ENCODE data around the gene ARL13A. TPM values are rescaled to one million over a fixed set of nuclear protein-coding genes. Genes with fewer than 3 reads are reported as not detected.

ARL13A gene
- total RNA-seq, 1 donor from 2014 or later = not detected

DNA sequence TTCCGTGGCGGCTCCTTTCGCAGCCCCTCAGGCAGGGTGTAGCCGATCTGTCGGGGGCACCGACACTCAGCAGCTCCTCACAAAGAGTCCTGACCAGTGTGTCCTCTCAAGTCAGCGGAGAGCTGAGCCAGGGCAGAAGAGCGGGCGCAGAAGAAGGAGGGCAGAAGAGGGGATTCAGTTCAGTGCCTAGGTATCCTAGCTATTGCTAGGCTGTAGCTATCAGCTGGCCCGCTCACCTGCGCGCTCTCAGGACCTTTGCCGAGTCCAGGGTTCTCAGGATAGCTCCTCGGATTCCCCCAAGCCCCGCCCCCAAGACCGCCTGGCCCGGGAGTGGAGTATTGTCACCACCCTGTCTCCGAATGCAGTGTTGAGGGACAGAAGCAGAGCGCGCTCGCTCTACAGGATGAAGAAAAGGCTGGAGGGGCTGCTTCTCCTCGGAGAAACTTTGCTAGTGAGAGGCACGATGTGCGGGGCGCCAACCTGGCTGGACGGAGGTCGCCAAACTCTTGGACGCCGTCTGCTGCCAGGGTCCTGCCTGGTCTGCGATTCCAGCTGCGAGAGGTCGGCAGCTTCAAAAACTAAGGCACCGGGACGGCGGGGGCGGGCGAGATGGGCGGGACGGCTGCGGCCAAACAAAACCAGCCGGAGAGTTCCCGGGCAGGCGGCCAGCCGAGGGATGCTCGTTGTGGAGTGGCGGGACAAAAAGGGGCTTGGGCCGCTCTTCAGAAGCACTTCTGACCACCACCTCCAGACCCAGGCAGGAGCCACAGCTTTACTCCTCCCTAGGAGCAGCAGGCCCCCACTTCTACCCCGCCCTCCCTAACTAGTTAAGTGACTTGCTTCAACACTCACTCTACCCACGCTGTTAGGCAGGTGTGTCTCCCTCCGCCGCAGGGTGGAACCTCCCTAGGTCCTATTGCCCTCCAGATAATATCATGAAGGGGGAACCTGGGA is 40.6 kb upstream of the ARL13A start, which contains the start of gene XKRX:
TSS of gene XKRX (minus strand) at position 258 of the 954 bp plus-strand sequence. CDS start 613 bp downstream, outside the sequence.
- Histone ChIP-seq H3K79me2 (ENCODE audit: insufficient read depth, low read length) (no peaks in the 10 kb centered on the region), H3K36me3 (ENCODE audit: insufficient read depth, low read length) (no peaks in the 10 kb centered on the region), H3K9me3 (ENCODE audit: insufficient read depth, low read depth, low read length) (no peaks in the 10 kb centered on the region), H3K27ac (ENCODE audit: low read depth, low read length) (no peak within 1 kb of the TSS), H3K4me3 (ENCODE audit: insufficient read depth, low read depth, low read length) (peak within 1 kb of the TSS; percentile 58), H4K20me1 (ENCODE audit: insufficient read depth, low read length) (no peaks in the 10 kb centered on the region), H3K4me1 (ENCODE audit: insufficient read depth, low read length) (no peaks in the 10 kb centered on the region), H3K27me3 (ENCODE audit: insufficient read depth, low read length) (no peaks in the 10 kb centered on the region), H2AFZ (ENCODE audit: low read depth, low read length) (peak within 1 kb of the TSS; percentile 86), H3K4me2 (ENCODE audit: low read length) (peak within 1 kb of the TSS; percentile 86), H3K9ac (ENCODE audit: low read length) (peak within 1 kb of the TSS; percentile 60)
- no peaks in the 10 kb centered on the region for H3K4me1 Mint-ChIP-seq (ENCODE audit: low read depth, unreplicated experiment)
- peaks cover 10% of the 10 kb centered on the region for H3K9me3 Mint-ChIP-seq (ENCODE audit: unreplicated experiment)
- TF ChIP-seq EZH2 (IDR thresholded peaks at IDR 0.05; ENCODE audit: insufficient read depth, low read length) = no peak
- TF ChIP-seq, protein P1, sequence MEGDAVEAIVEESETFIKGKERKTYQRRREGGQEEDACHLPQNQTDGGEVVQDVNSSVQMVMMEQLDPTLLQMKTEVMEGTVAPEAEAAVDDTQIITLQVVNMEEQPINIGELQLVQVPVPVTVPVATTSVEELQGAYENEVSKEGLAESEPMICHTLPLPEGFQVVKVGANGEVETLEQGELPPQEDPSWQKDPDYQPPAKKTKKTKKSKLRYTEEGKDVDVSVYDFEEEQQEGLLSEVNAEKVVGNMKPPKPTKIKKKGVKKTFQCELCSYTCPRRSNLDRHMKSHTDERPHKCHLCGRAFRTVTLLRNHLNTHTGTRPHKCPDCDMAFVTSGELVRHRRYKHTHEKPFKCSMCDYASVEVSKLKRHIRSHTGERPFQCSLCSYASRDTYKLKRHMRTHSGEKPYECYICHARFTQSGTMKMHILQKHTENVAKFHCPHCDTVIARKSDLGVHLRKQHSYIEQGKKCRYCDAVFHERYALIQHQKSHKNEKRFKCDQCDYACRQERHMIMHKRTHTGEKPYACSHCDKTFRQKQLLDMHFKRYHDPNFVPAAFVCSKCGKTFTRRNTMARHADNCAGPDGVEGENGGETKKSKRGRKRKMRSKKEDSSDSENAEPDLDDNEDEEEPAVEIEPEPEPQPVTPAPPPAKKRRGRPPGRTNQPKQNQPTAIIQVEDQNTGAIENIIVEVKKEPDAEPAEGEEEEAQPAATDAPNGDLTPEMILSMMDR (IDR thresholded peaks at IDR 0.05; ENCODE audit: insufficient read depth, low read depth, low read length) = no peak
- H3K36me3 Mint-ChIP-seq (ENCODE audit: low read depth, unreplicated experiment) = peaks cover 4% of the 10 kb centered on the region
- H3K27ac Mint-ChIP-seq (ENCODE audit: unreplicated experiment) = no peak within 1 kb of the TSS
- FAIRE-seq = no peak
- H3K27me3 Mint-ChIP-seq (ENCODE audit: low read depth, unreplicated experiment) = peaks cover 32% of the 10 kb centered on the region
- DNase-seq (ENCODE audit: low read depth) = peak; percentile 3
- H3K4me3 Mint-ChIP-seq (ENCODE audit: unreplicated experiment) = peak within 1 kb of the TSS; percentile 83

DNA sequence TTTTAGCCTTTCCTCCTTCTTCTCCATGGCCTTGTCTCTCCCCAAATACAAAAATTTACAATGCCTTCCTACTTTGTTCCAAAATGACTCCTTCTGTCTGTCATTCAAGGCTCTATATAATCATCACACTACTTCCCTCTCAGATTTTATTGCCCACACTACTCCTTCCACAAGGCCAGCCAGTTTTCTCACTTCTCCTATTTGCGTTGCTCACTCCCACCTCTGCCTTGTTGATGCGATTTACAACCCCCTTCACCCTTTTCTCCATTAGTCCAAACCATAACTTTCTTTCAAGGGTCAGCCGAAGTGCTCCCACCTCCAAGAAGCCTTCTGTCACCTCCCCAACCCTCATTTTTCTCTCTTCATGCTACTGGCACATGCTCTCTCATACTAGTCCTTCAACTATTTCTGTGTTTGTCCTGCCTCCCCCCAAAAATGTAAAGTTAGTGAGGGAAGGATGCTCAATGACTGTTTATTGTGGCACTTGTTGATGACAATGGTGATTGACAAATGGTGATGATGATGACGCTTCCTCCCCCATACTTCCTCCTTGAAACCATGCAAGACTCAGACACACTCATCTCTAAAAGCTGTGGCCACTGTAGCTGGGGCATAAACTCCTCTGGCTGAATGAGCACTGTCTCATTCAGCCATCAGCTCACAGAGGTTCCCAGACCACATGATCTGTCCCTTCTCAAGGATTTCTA is 38.1 kb upstream of the ARL13A start:
- H3K27ac Mint-ChIP-seq (ENCODE audit: unreplicated experiment) = peak overlapping the region; percentile 66
- Histone ChIP-seq H3K4me1 (ENCODE audit: insufficient read depth, low read length) (no peaks in the 10 kb centered on the region), H3K9me3 (ENCODE audit: insufficient read depth, low read depth, low read length) (no peaks in the 10 kb centered on the region), H3K27ac (ENCODE audit: low read depth, low read length) (no peak overlapping the region), H3K9ac (ENCODE audit: low read length) (no peak overlapping the region), H3K4me3 (ENCODE audit: insufficient read depth, low read depth, low read length) (no peak overlapping the region), H2AFZ (ENCODE audit: low read depth, low read length) (no peak overlapping the region), H3K27me3 (ENCODE audit: insufficient read depth, low read length) (no peaks in the 10 kb centered on the region), H4K20me1 (ENCODE audit: insufficient read depth, low read length) (no peaks in the 10 kb centered on the region), H3K36me3 (ENCODE audit: insufficient read depth, low read length) (no peaks in the 10 kb centered on the region), H3K79me2 (ENCODE audit: insufficient read depth, low read length) (no peaks in the 10 kb centered on the region), H3K4me2 (ENCODE audit: low read length) (no peak overlapping the region)
- no peak overlapping the region for H3K4me3 Mint-ChIP-seq (ENCODE audit: unreplicated experiment)
- H3K4me1 Mint-ChIP-seq (ENCODE audit: low read depth, unreplicated experiment) = no peaks in the 10 kb centered on the region
- TF ChIP-seq EZH2 (IDR thresholded peaks at IDR 0.05; ENCODE audit: insufficient read depth, low read length) = no peak
- TF ChIP-seq, protein P1 (IDR thresholded peaks at IDR 0.05; ENCODE audit: insufficient read depth, low read depth, low read length) = no peak
- H3K27me3 Mint-ChIP-seq (ENCODE audit: low read depth, unreplicated experiment) = peaks cover 30% of the 10 kb centered on the region
- peaks cover 10% of the 10 kb centered on the region for H3K9me3 Mint-ChIP-seq (ENCODE audit: unreplicated experiment)
- H3K36me3 Mint-ChIP-seq (ENCODE audit: low read depth, unreplicated experiment) = peaks cover 4% of the 10 kb centered on the region
- FAIRE-seq (peak; percentile 37), DNase-seq (ENCODE audit: low read depth) (no peak)
